Prostate gland (tissue), 2 donors: ENCODE data around the gene CIP2A. TPM values are rescaled to one million over a fixed set of nuclear protein-coding genes. Genes with fewer than 3 reads are reported as not detected.

Source experiments
- DNase-seq: peaks from one replicate; pipeline ENCODE4 v3.0.0-alpha.2; 2019; ENCODE audit warnings: low spot score
- H3K27ac ChIP-seq, 2 donors: fragments of 200-600 bp; sonication (generic); 2 replicates each; pipeline ENCODE4 v1.5.1; 2017 to 2019
- H3K27me3 ChIP-seq: fragments of 200-600 bp; sonication (generic); replicated peaks from 2 replicates; pipeline ENCODE4 v1.5.1; 2019; ENCODE audit not compliant: insufficient read depth
- H3K36me3 ChIP-seq, 2 donors: fragments of 200-600 bp; sonication (generic); 1 replicate in 1 of 2; 2 replicates in 1 of 2; pipeline versions ENCODE4 v1.5.1 to v1.8.1; 2017 to 2019
- H3K4me1 ChIP-seq: fragments of 200-600 bp; sonication (generic); replicated peaks from 2 replicates; pipeline ENCODE4 v1.5.1; 2019
- H3K4me3 ChIP-seq, 2 donors: fragments of 200-600 bp; sonication (generic); 2 replicates each; pipeline ENCODE4 v1.5.1; 2017 to 2019
- H3K9me3 ChIP-seq: fragments of 200-600 bp; sonication (generic); 2 replicates; pipeline ENCODE4 v1.5.1; 2017
- POLR2A ChIP-seq: fragments of 450-650 bp; IDR thresholded peaks from one replicate; pipeline ENCODE4 v1.6.1; 2016; ENCODE audit warnings: antibody characterized with exemption, mild to moderate bottlenecking
- POLR2AphosphoS5 ChIP-seq: sonication (generic); formaldehyde crosslinking; IDR thresholded peaks from one replicate; pipeline ENCODE4 v1.6.1; 2017; ENCODE audit warnings: antibody characterized with exemption
- WGBS: methylation state at CpG from one replicate; pipeline ENCODE4 v1.1.5; 2018; 5-methylcytosine and 5-hydroxymethylcytosine counted together
- intact Hi-C: fragments of 100-400 bp; cut with DNase I; formaldehyde crosslinking; loops from one replicate; pipeline ENCODE4 v1.14.2; 2022
- small RNA-seq, 2 donors: library from RNA; depleted of rRNA; stranded (forward); fragments of <200 nt; gene quantifications; one replicate each; pipeline ENCODE3, GENCODE V24; 2016
- total RNA-seq, 2 donors: library from RNA; depleted of rRNA; stranded (reverse); fragments of >200 nt; gene quantifications; one replicate each; pipeline ENCODE4 v1.1.0, GENCODE V29; 2016
- TF ChIP-seq, protein P1 (sequence below), 4 experiments: fragments of 200-600 bp in 2 of 4; fragments of 450-650 bp in 2 of 4; sonication (generic) in 2 of 4; IDR thresholded peaks; 1 replicate in 3 of 4; 2 replicates in 1 of 4; pipeline ENCODE4 v1.5.1; 2016 to 2019; ENCODE audit warnings: antibody characterized with exemption in 4 of 4, mild to moderate bottlenecking in 2 of 4, moderate library complexity in 2 of 4

CIP2A gene
- total RNA-seq, 2 donors from 2014 or later: 2.0 to 13.8 TPM

DNA sequence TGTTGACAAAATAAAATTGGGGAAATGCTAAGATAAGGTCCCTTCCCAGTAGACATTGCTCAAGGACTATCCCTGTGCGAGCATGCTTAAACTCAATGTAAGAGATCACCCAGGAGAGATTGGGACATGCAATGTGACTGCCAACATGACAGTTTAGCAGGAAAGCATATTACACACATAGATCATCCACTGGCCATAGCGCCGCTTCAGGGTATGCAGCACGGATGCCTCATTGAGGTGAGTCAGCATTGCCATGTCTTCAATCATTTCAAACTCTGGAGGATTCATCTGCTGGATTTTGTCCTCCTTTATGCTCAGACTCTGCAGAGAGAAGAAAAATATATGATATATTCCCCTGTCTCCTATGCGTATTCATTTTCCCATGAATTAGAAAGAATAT, 87.7 kb downstream of the CIP2A start:
- no peaks in the 10 kb centered on the region for H3K36me3 ChIP-seq
- no peak for DNase-seq
- whole genome bisulfite sequencing: 97% methylated on average over 5 of the region's 5 CpGs
- H3K4me1 ChIP-seq: no peaks in the 10 kb centered on the region
- intact Hi-C loops: no loop called here
- H3K27ac ChIP-seq: no peak overlapping the region
- no peaks in the 10 kb centered on the region for H3K27me3 ChIP-seq
- H3K9me3 ChIP-seq: no peaks in the 10 kb centered on the region
- TF ChIP-seq POLR2AphosphoS5: no peak
- no peak for TF ChIP-seq POLR2A
- TF ChIP-seq, protein P1, sequence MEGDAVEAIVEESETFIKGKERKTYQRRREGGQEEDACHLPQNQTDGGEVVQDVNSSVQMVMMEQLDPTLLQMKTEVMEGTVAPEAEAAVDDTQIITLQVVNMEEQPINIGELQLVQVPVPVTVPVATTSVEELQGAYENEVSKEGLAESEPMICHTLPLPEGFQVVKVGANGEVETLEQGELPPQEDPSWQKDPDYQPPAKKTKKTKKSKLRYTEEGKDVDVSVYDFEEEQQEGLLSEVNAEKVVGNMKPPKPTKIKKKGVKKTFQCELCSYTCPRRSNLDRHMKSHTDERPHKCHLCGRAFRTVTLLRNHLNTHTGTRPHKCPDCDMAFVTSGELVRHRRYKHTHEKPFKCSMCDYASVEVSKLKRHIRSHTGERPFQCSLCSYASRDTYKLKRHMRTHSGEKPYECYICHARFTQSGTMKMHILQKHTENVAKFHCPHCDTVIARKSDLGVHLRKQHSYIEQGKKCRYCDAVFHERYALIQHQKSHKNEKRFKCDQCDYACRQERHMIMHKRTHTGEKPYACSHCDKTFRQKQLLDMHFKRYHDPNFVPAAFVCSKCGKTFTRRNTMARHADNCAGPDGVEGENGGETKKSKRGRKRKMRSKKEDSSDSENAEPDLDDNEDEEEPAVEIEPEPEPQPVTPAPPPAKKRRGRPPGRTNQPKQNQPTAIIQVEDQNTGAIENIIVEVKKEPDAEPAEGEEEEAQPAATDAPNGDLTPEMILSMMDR (IDR thresholded peaks at IDR 0.05): no peak
- no peak overlapping the region for H3K4me3 ChIP-seq

- 100% methylated on average over 1 of the region's 1 CpG for WGBS
- Histone ChIP-seq H3K4me3 (no peak overlapping the region), H3K27ac (no peak overlapping the region), H3K27me3 (no peaks in the 10 kb centered on the region), H3K4me1 (no peaks in the 10 kb centered on the region), H3K9me3 (no peaks in the 10 kb centered on the region), H3K36me3 (no peaks in the 10 kb centered on the region)
- TF ChIP-seq, protein P1 (IDR thresholded peaks at IDR 0.05): no peak
- TF ChIP-seq POLR2AphosphoS5: no peak
- TF ChIP-seq POLR2A: no peak
- DNase-seq: no peak
- intact Hi-C loops: no loop called here
These were observed 88.5 kb downstream of the CIP2A start for GRCh38 chr3:108500728-108501127.

Small RNA genes within 50 kb of the gene (small RNA-seq; reads per million reads assigned to genes)
- 0 reads per million in 2 donors for gene RF00156

Other genes with a start within 250 kb of the CIP2A start
- gene MYH15, start 78.8 kb downstream of the CIP2A start, total RNA-seq: under 1 TPM; 0.68 TPM
- 10 to 100 TPM in 1 of 2 donors, 1 to 10 TPM in 1; 9.8 to 22.2 TPM for gene DZIP3, start 284 bp upstream of the CIP2A start, total RNA-seq
- gene RETNLB, start 168.0 kb upstream of the CIP2A start, total RNA-seq: not detected
- gene TRAT1, start 233.3 kb upstream of the CIP2A start, total RNA-seq: not detected